DOHH2 (cell line): ENCODE measurements around the gene MYZAP.

Experiments
- H3F3A ChIP-seq: fragments of 200-600 bp; sonication (generic), shearing (Covaris generic); 2 replicates; pipeline ENCODE4 v1.6.0; 2016; ENCODE audit warnings: antibody characterized with exemption, mild to moderate bottlenecking; ENCODE audit not compliant: control insufficient read depth, insufficient read depth
- H3K27ac ChIP-seq: fragments of 200-600 bp; sonication (generic); 2 replicates; pipeline ENCODE4 v1.5.1; 2014; ENCODE audit warnings: low read depth, mild to moderate bottlenecking, low read length, moderate library complexity
- H3K27me3 ChIP-seq: fragments of 200-600 bp; sonication (generic); 2 replicates; pipeline ENCODE4 v1.6.1; 2014; ENCODE audit warnings: mild to moderate bottlenecking, low read length, mixed read lengths; ENCODE audit not compliant: control insufficient read depth
- H3K36me3 ChIP-seq: fragments of 200-600 bp; sonication (generic); 2 replicates; pipeline ENCODE4 v1.6.1; 2014; ENCODE audit warnings: mild to moderate bottlenecking, low read length, moderate library complexity, mixed read lengths; ENCODE audit not compliant: control insufficient read depth
- H3K4me1 ChIP-seq: fragments of 200-600 bp; sonication (generic); 2 replicates; pipeline ENCODE4 v1.6.1; 2014; ENCODE audit warnings: mild to moderate bottlenecking, low read length, mixed read lengths; ENCODE audit not compliant: control insufficient read depth
- H3K4me2 ChIP-seq: fragments of 200-600 bp; sonication (generic); 2 replicates; pipeline ENCODE4 v1.6.0; 2014; ENCODE audit warnings: mild to moderate bottlenecking, low read length, moderate library complexity
- H3K4me3 ChIP-seq: fragments of 200-600 bp; sonication (generic); 2 replicates; pipeline ENCODE4 v1.5.1; 2014; ENCODE audit warnings: mild to moderate bottlenecking, low read length, mixed read lengths
- H3K79me2 ChIP-seq: fragments of 200-600 bp; sonication (generic); 2 replicates; pipeline ENCODE4 v1.6.1; 2014; ENCODE audit warnings: mild to moderate bottlenecking, low read length, mixed read lengths; ENCODE audit not compliant: control insufficient read depth
- H3K9me2 ChIP-seq: fragments of 200-600 bp; sonication (generic); replicated peaks from 2 replicates; pipeline ENCODE4 v1.6.1; 2014; ENCODE audit warnings: mild to moderate bottlenecking, low read length, mixed read lengths; ENCODE audit not compliant: control insufficient read depth
- H3K9me3 ChIP-seq: fragments of 200-600 bp; sonication (generic); 2 replicates; pipeline ENCODE4 v1.6.1; 2014; ENCODE audit warnings: antibody characterized with exemption, low read length, mixed read lengths; ENCODE audit not compliant: control insufficient read depth, insufficient read depth
- H4K20me1 ChIP-seq: fragments of 200-600 bp; sonication (generic); 2 replicates; pipeline ENCODE4 v1.6.0; 2014; ENCODE audit warnings: low read depth, mild to moderate bottlenecking, antibody characterized with exemption, low read length, moderate library complexity; ENCODE audit not compliant: control insufficient read depth, insufficient read depth
- EZH2phosphoT487 ChIP-seq: fragments of 200-600 bp; sonication (generic); IDR thresholded peaks from 2 replicates; pipeline ENCODE4 v1.6.1; 2017; ENCODE audit warnings: borderline replicate concordance, mild to moderate bottlenecking, antibody characterized with exemption, low read length, moderate library complexity, mixed read lengths
- TF ChIP-seq, protein P1 (sequence below): fragments of 200-600 bp; sonication (generic); IDR thresholded peaks from one replicate; pipeline ENCODE4 v1.5.1; 2014; ENCODE audit warnings: antibody characterized with exemption, mild to moderate bottlenecking, low read depth, low read length; ENCODE audit not compliant: poor library complexity, severe bottlenecking

The MYZAP gene

DNA sequence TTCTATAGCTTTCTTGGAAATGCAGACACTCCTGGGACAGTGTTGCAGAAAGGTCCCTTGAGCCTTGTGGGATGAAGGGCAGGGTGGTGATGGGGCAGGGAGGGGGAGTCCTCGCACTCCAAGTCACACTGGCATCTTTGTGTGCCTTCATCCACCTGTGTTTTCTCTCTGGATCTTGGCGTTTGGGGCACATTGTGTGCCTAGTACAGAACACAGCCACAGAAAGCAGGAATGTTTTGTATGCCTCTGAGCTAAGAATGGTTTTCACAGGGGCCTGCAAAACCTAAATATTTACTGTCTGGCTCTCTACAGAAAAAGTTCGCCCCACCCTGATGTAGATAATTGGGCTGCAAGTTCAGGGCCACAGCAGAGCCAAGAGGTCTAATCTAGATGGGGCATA is 5.7 kb downstream of the MYZAP start:
- TF ChIP-seq, protein P1, sequence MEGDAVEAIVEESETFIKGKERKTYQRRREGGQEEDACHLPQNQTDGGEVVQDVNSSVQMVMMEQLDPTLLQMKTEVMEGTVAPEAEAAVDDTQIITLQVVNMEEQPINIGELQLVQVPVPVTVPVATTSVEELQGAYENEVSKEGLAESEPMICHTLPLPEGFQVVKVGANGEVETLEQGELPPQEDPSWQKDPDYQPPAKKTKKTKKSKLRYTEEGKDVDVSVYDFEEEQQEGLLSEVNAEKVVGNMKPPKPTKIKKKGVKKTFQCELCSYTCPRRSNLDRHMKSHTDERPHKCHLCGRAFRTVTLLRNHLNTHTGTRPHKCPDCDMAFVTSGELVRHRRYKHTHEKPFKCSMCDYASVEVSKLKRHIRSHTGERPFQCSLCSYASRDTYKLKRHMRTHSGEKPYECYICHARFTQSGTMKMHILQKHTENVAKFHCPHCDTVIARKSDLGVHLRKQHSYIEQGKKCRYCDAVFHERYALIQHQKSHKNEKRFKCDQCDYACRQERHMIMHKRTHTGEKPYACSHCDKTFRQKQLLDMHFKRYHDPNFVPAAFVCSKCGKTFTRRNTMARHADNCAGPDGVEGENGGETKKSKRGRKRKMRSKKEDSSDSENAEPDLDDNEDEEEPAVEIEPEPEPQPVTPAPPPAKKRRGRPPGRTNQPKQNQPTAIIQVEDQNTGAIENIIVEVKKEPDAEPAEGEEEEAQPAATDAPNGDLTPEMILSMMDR: no peak
- no peak for TF ChIP-seq EZH2phosphoT487
- H3K9me2 ChIP-seq: no peaks in the 10 kb centered on the region
- peaks cover 2% of the 10 kb centered on the region; the same call in 1 of the 2 replicates for H3K27me3 ChIP-seq
- no peaks in the 10 kb centered on the region for H3F3A ChIP-seq
- H3K4me1 ChIP-seq: no peaks in the 10 kb centered on the region
- H3K4me2 ChIP-seq: no peak overlapping the region
- no peaks in the 10 kb centered on the region for H4K20me1 ChIP-seq
- no peaks in the 10 kb centered on the region for H3K36me3 ChIP-seq
- no peaks in the 10 kb centered on the region for H3K79me2 ChIP-seq
- H3K4me3 ChIP-seq: no peak overlapping the region
- H3K27ac ChIP-seq: no peak overlapping the region
- no peaks in the 10 kb centered on the region for H3K9me3 ChIP-seq

GRCh38 chr15:57598346-57598745 is 6.6 kb downstream of the MYZAP start:
- no peak overlapping the region for H3K4me2 ChIP-seq
- no peaks in the 10 kb centered on the region for H3K9me2 ChIP-seq
- H3K79me2 ChIP-seq: no peaks in the 10 kb centered on the region
- TF ChIP-seq, protein P1: no peak
- no peak for TF ChIP-seq EZH2phosphoT487
- no peaks in the 10 kb centered on the region for H3K4me1 ChIP-seq
- H4K20me1 ChIP-seq: no peaks in the 10 kb centered on the region
- H3K9me3 ChIP-seq: no peaks in the 10 kb centered on the region
- H3F3A ChIP-seq: no peaks in the 10 kb centered on the region
- peaks cover 2% of the 10 kb centered on the region; the same call in 1 of the 2 replicates for H3K27me3 ChIP-seq
- no peak overlapping the region for H3K4me3 ChIP-seq
- H3K27ac ChIP-seq: no peak overlapping the region
- H3K36me3 ChIP-seq: no peaks in the 10 kb centered on the region

DNA sequence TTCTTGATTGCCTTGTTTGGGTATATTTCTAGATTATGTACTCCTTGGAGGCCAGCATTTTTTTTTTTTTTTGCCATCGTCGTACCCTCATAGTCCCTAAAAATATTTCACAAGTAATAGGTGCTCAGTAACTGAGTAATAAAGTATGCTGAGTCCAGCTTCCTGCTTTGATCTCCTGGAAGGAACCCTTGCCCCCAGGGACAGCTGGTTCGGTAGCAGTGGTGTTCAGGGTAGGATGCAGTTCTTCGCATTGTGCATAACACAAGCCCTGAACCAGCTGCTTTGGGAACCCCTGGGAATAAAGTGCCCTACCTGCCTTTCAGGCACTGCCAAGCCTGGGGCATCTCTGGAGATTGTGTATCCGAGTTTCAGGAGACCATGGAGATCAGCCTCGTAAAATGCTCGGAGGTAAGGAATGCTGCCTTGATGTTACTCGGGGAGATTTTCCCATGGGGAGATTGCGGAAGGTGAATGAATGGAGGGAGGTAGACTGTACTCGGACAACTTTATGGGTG is 7.6 kb downstream of the MYZAP start:
- no peaks in the 10 kb centered on the region for H3K79me2 ChIP-seq
- H4K20me1 ChIP-seq: no peaks in the 10 kb centered on the region
- no peak overlapping the region for H3K27ac ChIP-seq
- no peaks in the 10 kb centered on the region for H3F3A ChIP-seq
- TF ChIP-seq EZH2phosphoT487: no peak
- TF ChIP-seq, protein P1: no peak
- H3K9me3 ChIP-seq: no peaks in the 10 kb centered on the region
- H3K4me3 ChIP-seq: no peak overlapping the region
- no peaks in the 10 kb centered on the region for H3K9me2 ChIP-seq
- no peaks in the 10 kb centered on the region for H3K36me3 ChIP-seq
- no peak overlapping the region for H3K4me2 ChIP-seq
- peaks cover 2% of the 10 kb centered on the region; the same call in 1 of the 2 replicates for H3K27me3 ChIP-seq
- no peaks in the 10 kb centered on the region for H3K4me1 ChIP-seq

- Histone ChIP-seq H3K9me2 (no peaks in the 10 kb centered on the region), H3K79me2 (no peaks in the 10 kb centered on the region), H3K4me2 (no peak overlapping the region), H3K36me3 (no peaks in the 10 kb centered on the region), H3K9me3 (no peaks in the 10 kb centered on the region), H3F3A (no peaks in the 10 kb centered on the region), H3K4me1 (no peaks in the 10 kb centered on the region), H3K27me3 (peaks cover 2% of the 10 kb centered on the region; the same call in 1 of the 2 replicates), H4K20me1 (no peaks in the 10 kb centered on the region), H3K4me3 (no peak overlapping the region), H3K27ac (no peak overlapping the region)
- TF ChIP-seq, protein P1: no peak
- no peak for TF ChIP-seq EZH2phosphoT487
These were observed 8.5 kb downstream of the MYZAP start for GRCh38 chr15:57600197-57600596.
